Measurements from ENCODE around the gene RILPL1. TPM values are rescaled to one million over a fixed set of nuclear protein-coding genes. Genes with fewer than 3 reads are reported as not detected.

RILPL1 gene
- total and polyA plus RNA-seq, 8 donors: 2.7 to 42.3 (median 7.5) TPM

DNA sequence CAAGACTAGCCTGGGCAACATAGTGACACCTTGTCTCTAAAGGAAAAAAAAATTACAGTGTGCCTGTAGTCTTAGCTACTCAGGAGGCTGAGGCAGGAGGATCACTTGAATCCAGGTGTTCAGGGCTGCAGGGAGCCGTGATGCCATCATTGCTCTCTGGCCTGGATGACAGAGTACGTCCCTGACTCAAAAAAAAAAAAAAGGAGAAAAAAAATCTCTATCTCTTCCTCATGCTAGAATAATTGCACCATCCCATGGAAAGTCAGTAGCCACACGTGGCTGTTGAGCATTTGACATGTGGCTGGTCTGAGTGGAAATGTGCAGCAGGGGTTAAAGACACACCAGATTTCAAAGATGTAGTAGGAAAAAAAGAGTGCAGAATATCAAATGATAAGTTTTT lies 3.8 kb downstream of the RILPL1 start:
- Histone ChIP-seq H3K27ac (no peak overlapping the region), H3K4me1 (peaks cover 24 to 46% (median 37%) of the 10 kb centered on the region in 4 donors), H3K9me3 (no peaks in the 10 kb centered on the region), H3K4me3 (no peak overlapping the region), H3K27me3 (no peaks in the 10 kb centered on the region), H3K36me3 (peaks cover 0 to 11% (median 0%) of the 10 kb centered on the region in 4 donors)
- intact Hi-C loops (cut with DNase I; ENCODE audit: low total_unique reads): no loop called here
- TF ChIP-seq EP300 (IDR thresholded peaks at IDR 0.05) (no peak), POLR2A (IDR thresholded peaks at IDR 0.05) (no peak), POLR2AphosphoS5 (IDR thresholded peaks at IDR 0.05) (no peak)
- TF ChIP-seq, protein P1, sequence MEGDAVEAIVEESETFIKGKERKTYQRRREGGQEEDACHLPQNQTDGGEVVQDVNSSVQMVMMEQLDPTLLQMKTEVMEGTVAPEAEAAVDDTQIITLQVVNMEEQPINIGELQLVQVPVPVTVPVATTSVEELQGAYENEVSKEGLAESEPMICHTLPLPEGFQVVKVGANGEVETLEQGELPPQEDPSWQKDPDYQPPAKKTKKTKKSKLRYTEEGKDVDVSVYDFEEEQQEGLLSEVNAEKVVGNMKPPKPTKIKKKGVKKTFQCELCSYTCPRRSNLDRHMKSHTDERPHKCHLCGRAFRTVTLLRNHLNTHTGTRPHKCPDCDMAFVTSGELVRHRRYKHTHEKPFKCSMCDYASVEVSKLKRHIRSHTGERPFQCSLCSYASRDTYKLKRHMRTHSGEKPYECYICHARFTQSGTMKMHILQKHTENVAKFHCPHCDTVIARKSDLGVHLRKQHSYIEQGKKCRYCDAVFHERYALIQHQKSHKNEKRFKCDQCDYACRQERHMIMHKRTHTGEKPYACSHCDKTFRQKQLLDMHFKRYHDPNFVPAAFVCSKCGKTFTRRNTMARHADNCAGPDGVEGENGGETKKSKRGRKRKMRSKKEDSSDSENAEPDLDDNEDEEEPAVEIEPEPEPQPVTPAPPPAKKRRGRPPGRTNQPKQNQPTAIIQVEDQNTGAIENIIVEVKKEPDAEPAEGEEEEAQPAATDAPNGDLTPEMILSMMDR (IDR thresholded peaks at IDR 0.05): no peak
- WGBS, 5 donors: 70 to 87% (median 75%) methylated on average over 3 of the region's 3 CpGs
- no peak for DNase-seq

DNA sequence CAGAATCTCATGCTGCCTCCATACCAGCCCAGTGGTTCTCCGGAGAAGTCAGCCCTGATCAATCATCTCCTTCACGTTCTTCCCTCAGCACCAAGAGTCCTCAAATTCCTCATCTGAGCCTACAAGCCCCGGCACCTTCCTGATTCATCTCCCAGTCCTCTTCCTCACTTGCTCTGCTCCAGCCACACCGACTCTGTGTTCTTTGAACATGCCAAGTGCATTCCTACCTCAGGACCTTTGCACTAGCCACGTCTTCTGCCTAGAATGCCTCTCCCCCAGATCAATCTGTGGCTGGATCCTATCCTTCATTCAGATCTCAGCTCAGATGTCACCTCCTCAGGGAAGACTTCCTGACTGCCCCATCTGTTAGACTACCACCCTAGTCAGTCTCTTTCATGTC lies 4.7 kb downstream of the RILPL1 start:
- Histone ChIP-seq H3K36me3 (peaks cover 0 to 15% (median 2%) of the 10 kb centered on the region in 4 donors), H3K4me1 (peaks cover 24 to 38% (median 30%) of the 10 kb centered on the region in 4 donors), H3K27me3 (no peaks in the 10 kb centered on the region), H3K27ac (no peak overlapping the region), H3K9me3 (no peaks in the 10 kb centered on the region), H3K4me3 (no peak overlapping the region)
- intact Hi-C loops (cut with DNase I; ENCODE audit: low total_unique reads): no loop called here
- WGBS, 5 donors: 93 to 95% (median 95%) methylated on average over 5 of the region's 5 CpGs
- TF ChIP-seq POLR2AphosphoS5 (IDR thresholded peaks at IDR 0.05) (no peak), POLR2A (IDR thresholded peaks at IDR 0.05) (no peak), EP300 (IDR thresholded peaks at IDR 0.05) (no peak)
- no peak for DNase-seq

DNA sequence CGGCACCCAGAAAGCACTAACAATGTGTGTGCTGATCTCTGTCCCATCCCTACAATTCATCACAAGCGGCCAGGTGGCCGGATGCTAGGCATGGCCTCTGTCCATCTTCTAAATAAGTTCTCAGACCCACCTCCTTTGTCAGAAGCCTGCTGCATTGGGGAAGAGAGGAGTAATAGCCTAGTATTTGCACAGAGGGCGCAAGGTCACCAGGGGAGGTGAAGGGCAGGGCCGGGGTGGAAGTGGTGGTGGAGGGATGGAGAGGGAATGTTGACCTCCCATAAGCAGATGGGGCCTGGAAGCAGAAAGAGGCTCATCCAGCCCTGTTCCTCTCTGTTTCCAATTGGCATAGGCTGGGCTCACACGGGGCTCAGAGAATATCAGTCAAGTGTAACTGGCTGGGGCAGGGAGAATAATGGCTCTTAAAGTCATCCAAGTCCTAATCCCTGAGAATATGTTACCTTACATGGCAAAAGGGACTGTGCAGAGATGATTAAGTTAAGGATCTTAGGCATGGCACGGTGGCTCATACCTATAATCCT lies 6.9 kb downstream of the RILPL1 start:
- intact Hi-C loops (cut with DNase I; ENCODE audit: low total_unique reads): no loop called here
- Histone ChIP-seq H3K36me3 (peaks cover 14 to 37% (median 23%) of the 10 kb centered on the region in 4 donors), H3K4me1 (peaks cover 9 to 21% (median 15%) of the 10 kb centered on the region in 4 donors), H3K27me3 (no peaks in the 10 kb centered on the region), H3K9me3 (no peaks in the 10 kb centered on the region), H3K4me3 (no peak overlapping the region), H3K27ac (no peak overlapping the region)
- no peak for TF ChIP-seq POLR2AphosphoS5 (IDR thresholded peaks at IDR 0.05)
- no peak for TF ChIP-seq POLR2A (IDR thresholded peaks at IDR 0.05)
- TF ChIP-seq EP300 (IDR thresholded peaks at IDR 0.05): no peak
- TF ChIP-seq, protein P1 (IDR thresholded peaks at IDR 0.05): no peak
- WGBS, 5 donors: 53 to 75% (median 71%) methylated on average over 6 to 7 of the region's 7 CpGs
- DNase-seq: no peak

DNA sequence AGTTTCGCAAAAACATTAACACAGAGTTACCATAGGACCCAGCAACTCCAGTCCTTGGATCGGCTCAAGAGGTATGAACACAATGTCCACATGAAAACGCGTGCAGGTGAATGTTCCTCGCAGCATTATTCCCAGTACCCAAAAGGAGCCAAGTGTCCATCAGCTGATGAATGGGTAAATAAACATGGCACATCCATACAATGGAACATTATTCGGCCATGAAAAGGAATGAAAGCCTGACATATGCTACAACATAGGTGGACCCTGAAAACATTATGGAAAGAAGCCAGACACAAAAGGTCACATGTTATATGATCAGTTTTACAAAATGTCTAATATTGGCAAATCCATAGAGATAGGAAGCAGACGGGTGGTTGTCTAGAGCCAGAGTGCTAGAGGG lies 9.1 kb downstream of the RILPL1 start:
- no peaks in the 10 kb centered on the region for H3K27me3 ChIP-seq
- H3K4me3 ChIP-seq: no peak overlapping the region
- 96 to 99% (median 98%) methylated on average over 7 of the region's 7 CpGs for WGBS, 5 donors
- intact Hi-C loops (cut with DNase I; ENCODE audit: low total_unique reads): no loop called here
- H3K4me1 ChIP-seq: peaks cover 0 to 11% (median 4%) of the 10 kb centered on the region in 4 donors
- no peak overlapping the region for H3K27ac ChIP-seq
- no peak for DNase-seq
- H3K36me3 ChIP-seq: peaks cover 14 to 47% (median 41%) of the 10 kb centered on the region in 4 donors
- H3K9me3 ChIP-seq: no peaks in the 10 kb centered on the region
- TF ChIP-seq POLR2AphosphoS5 (IDR thresholded peaks at IDR 0.05) (no peak), EP300 (IDR thresholded peaks at IDR 0.05) (no peak), POLR2A (IDR thresholded peaks at IDR 0.05) (no peak)
- TF ChIP-seq, protein P1 (IDR thresholded peaks at IDR 0.05): no peak

DNA sequence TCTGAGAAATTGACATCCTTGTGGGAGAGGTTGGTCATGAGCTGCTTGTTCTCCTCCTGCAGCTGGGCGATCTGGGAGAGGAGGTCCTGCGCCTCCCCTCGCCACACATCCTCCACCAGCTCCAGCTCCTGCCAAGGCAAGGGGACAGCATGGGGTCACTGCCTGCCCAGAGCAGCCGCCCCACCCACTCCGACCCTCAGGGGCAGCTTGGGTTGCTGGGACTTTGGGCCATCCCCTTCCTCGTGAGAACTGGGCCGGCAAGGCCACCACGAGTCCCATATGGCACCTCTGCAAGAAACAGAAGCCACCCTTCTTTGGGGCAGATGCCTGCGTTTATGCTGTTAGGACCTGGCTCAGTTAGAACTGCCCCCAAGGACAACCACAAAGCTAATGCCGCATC lies 10.0 kb downstream of the RILPL1 start:
- Histone ChIP-seq H3K27ac (no peak overlapping the region), H3K9me3 (no peaks in the 10 kb centered on the region), H3K36me3 (peaks cover 14 to 46% (median 44%) of the 10 kb centered on the region in 4 donors), H3K4me1 (peaks cover 0 to 19% (median 9%) of the 10 kb centered on the region in 4 donors), H3K4me3 (no peak overlapping the region), H3K27me3 (no peaks in the 10 kb centered on the region)
- TF ChIP-seq, protein P1 (IDR thresholded peaks at IDR 0.05): no peak
- TF ChIP-seq POLR2A (IDR thresholded peaks at IDR 0.05) (no peak), POLR2AphosphoS5 (IDR thresholded peaks at IDR 0.05) (no peak), EP300 (IDR thresholded peaks at IDR 0.05) (no peak)
- no peak for DNase-seq
- intact Hi-C loops (cut with DNase I; ENCODE audit: low total_unique reads): no loop called here
- 84 to 92% (median 86%) methylated on average over 10 of the region's 10 CpGs; no CpG with 5 or more reads in 1 of the 5 donors for WGBS, 5 donors
